K562 (cell line): ENCODE data around the gene MSN. TPM values are rescaled to one million over a fixed set of nuclear protein-coding genes. Genes with fewer than 3 reads are reported as not detected.
A peak's percentile ranks its signal among the peaks of the same experiment; 100 is the strongest.

Experiments used
- CGGBP1 ChIP-seq: fragments of 250-450 bp; sonication (Bioruptor Pico); IDR thresholded peaks from 2 replicates; pipeline ENCODE4 v1.9.0; 2021; ENCODE audit warnings: mild to moderate bottlenecking
- CTBP1 ChIP-seq: fragments of 450-650 bp; IDR thresholded peaks from 2 replicates; pipeline ENCODE4 v1.6.1; 2016; ENCODE audit warnings: borderline replicate concordance
- GTF3C2 ChIP-seq: IDR thresholded peaks from 3 replicates; pipeline ENCODE4 v1.6.1; 2011; ENCODE audit warnings: borderline replicate concordance, mild to moderate bottlenecking, moderate library complexity; ENCODE audit not compliant: insufficient read length; ENCODE audit errors: extremely low read depth
- HOMEZ ChIP-seq: fragments of 250-450 bp; sonication (Bioruptor Pico); IDR thresholded peaks from 2 replicates; pipeline ENCODE4 v1.4.0; 2020; ENCODE audit warnings: mild to moderate bottlenecking, moderate library complexity
- ILK ChIP-seq: fragments of 450-650 bp; IDR thresholded peaks from 2 replicates; pipeline ENCODE4 v1.6.1; 2016; ENCODE audit warnings: missing genetic modification characterization, low read depth, mild to moderate bottlenecking, missing compliant biosample characterization, moderate library complexity, borderline replicate concordance
- IRF2 ChIP-seq: sonication (generic); formaldehyde crosslinking; IDR thresholded peaks from 2 replicates; pipeline ENCODE4 v1.8.1; 2022; ENCODE audit warnings: mild to moderate bottlenecking, missing genetic modification reagents
- JUND ChIP-seq, 2 experiments: IDR thresholded peaks; 2 replicates in 1 of 2; 3 replicates in 1 of 2; pipeline ENCODE4 v1.6.1; 2011; ENCODE audit warnings: borderline replicate concordance in 2 of 2, low read depth in 2 of 2, low read length in 2 of 2, improper control_type of control experiment in 1 of 2, missing biosample characterization in 1 of 2, missing genetic modification characterization in 1 of 2, missing genetic modification reagents in 1 of 2
- MNT ChIP-seq, 2 experiments: fragments of 450-650 bp; conservative IDR thresholded peaks; 2 replicates each; pipeline ENCODE4 v1.6.1; 2017; ENCODE audit warnings: mild to moderate bottlenecking in 2 of 2, moderate library complexity in 2 of 2
- NFIX ChIP-seq: fragments of 250-450 bp; sonication (Bioruptor Pico); IDR thresholded peaks from 2 replicates; pipeline ENCODE4 v1.4.0; 2020; ENCODE audit warnings: low read depth, mild to moderate bottlenecking, moderate library complexity
- PHF8 ChIP-seq: fragments of 200-600 bp; sonication (generic); IDR thresholded peaks from 2 replicates; pipeline ENCODE4 v1.6.1; 2012; ENCODE audit warnings: mixed run types, mild to moderate bottlenecking, inconsistent platforms, low read length, moderate library complexity, borderline replicate concordance
- PML ChIP-seq: IDR thresholded peaks from 2 replicates; pipeline ENCODE4 v1.6.1; 2012; ENCODE audit warnings: low read length, inconsistent platforms
- SETDB1 ChIP-seq: IDR thresholded peaks from one replicate; pipeline ENCODE4 v1.6.1; 2012; ENCODE audit warnings: low read length, control low read depth, inconsistent platforms
- SIX5 ChIP-seq, 2 experiments: IDR thresholded peaks; 2 replicates each; pipeline ENCODE4 v1.6.1; 2011; ENCODE audit warnings: low read length in 2 of 2, borderline replicate concordance in 1 of 2, low read depth in 1 of 2, mild to moderate bottlenecking in 1 of 2, moderate library complexity in 1 of 2; ENCODE audit not compliant: insufficient read depth in 1 of 2
- SOX6 ChIP-seq: fragments of 450-650 bp; IDR thresholded peaks from 2 replicates; pipeline ENCODE4 v1.6.1; 2014; ENCODE audit warnings: mild to moderate bottlenecking
- TAL1 ChIP-seq: fragments of 450-650 bp; IDR thresholded peaks from 2 replicates; pipeline ENCODE4 v1.6.1; 2016; ENCODE audit warnings: mild to moderate bottlenecking
- TARDBP ChIP-seq: fragments of 450-650 bp; IDR thresholded peaks from 2 replicates; pipeline ENCODE4 v1.6.1; 2016
- TCF7 ChIP-seq: sonication (generic); IDR thresholded peaks from 2 replicates; pipeline ENCODE4 v1.6.1; 2016; ENCODE audit warnings: antibody characterized with exemption, borderline replicate concordance
- TGIF2 ChIP-seq: sonication (generic); formaldehyde crosslinking; IDR thresholded peaks from 2 replicates; pipeline ENCODE4 v1.8.1; 2022; ENCODE audit warnings: mild to moderate bottlenecking, missing genetic modification reagents, moderate library complexity
- USF1 ChIP-seq: sonication (generic); formaldehyde crosslinking; IDR thresholded peaks from 2 replicates; pipeline ENCODE4 v1.9.0; 2022; ENCODE audit warnings: mild to moderate bottlenecking, missing genetic modification reagents
- USF2 ChIP-seq: sonication (generic); formaldehyde crosslinking; IDR thresholded peaks from 2 replicates; pipeline ENCODE4 v1.5.0; 2020; ENCODE audit warnings: missing genetic modification reagents
- polyA plus RNA-seq, 8 experiments: library from polyadenylated mRNA; depleted of rRNA in 4 of 8; stranded (reverse) in 5 of 8; unstranded in 3 of 8; fragments of >200 nt; fragmentation: Nextera tagmentation in 2 of 8; fragmentation: Illumina TruSeq in 1 of 8; extraction: Ambion mirVana in 2 of 8; extraction: Trizol in 1 of 8; gene quantifications; 2 replicates each; pipeline versions ENCODE4 v1.2.1 to v1.2.3, GENCODE V29; 2011 to 2014; ENCODE audit warnings: inconsistent platforms in 1 of 8, missing spikeins in 1 of 8
- total RNA-seq, 7 experiments: library from RNA; depleted of rRNA in 6 of 7; stranded (reverse); fragments of >200 nt in 6 of 7; fragmentation: Illumina TruSeq in 2 of 7; extraction: Trizol in 2 of 7; gene quantifications; 2 replicates each; pipeline versions ENCODE4 v1.2.1 to v1.2.3, GENCODE V29; 2011 to 2021; ENCODE audit warnings: low replicate concordance in 1 of 7

MSN gene
- total and polyA plus RNA-seq, 9 of the 15 experiments (the other 6 are each of a cell fraction or from before 2014, with no cell fraction given), result 128 to 486 (median 237) TPM

- TF ChIP-seq HOMEZ (CRISPR knock-in tag) (no peak), PML (no peak), MNT (conservative IDR thresholded peaks at IDR 0.05) (no peak; a peak in 1 of 4 replicates), USF1 (no peak), IRF2 (CRISPR knock-in tag) (no peak), SETDB1 (no peak), TGIF2 (CRISPR knock-in tag) (no peak), GTF3C2 (no peak), NFIX (CRISPR knock-in tag) (no peak), CTBP1 (peak; percentile 18; the same call in 1 of the 2 replicates), SIX5 (IDR thresholded peaks at IDR 0.05; ENCODE audit: borderline replicate concordance in 1 of 2, insufficient read depth in 1 of 2, low read depth in 1 of 2, low read length in 2 of 2) (no peak), PHF8 (no peak), ILK (tag) (no peak), TAL1 (peak; percentile 51), TARDBP (no peak), TCF7 (no peak), SOX6 (peak; percentile 59; the same call in 1 of the 2 replicates), JUND (IDR thresholded peaks at IDR 0.05; ENCODE audit: borderline replicate concordance, low read depth, low read length) (no peak), JUND (tag; IDR thresholded peaks at IDR 0.05; ENCODE audit: borderline replicate concordance, low read depth, low read length) (no peak), USF2 (CRISPR knock-in tag) (no peak), CGGBP1 (CRISPR knock-in tag) (no peak)
Measured at GRCh38 chrX:65695849-65696449, 28.5 kb downstream of the MSN start (continued).
